PC-3 (cell line): ENCODE measurements around the gene IGFALS. TPM values are rescaled to one million over a fixed set of nuclear protein-coding genes. Genes with fewer than 3 reads are reported as not detected.

Source experiments
- ATAC-seq: fragments of 200-7000 bp; cut with Tn5 transposase; 2 replicates; pipeline ENCODE4 v1.9.1; 2020; ENCODE audit warnings: mild to moderate bottlenecking, moderate library complexity
- BruUV-seq: library from RNA; stranded (reverse); fragments of 400-500 nt; replicated peaks from 2 replicates; lab custom pipeline; 2021; lab: Mats Ljungman, UMichigan
- CTCF ChIA-PET: fragments of 300-600 bp; sonication (Branson Sonifier 250); formaldehyde crosslinking; loops from one replicate; lab custom pipeline; 2022; ENCODE audit warnings: antibody characterized with exemption; lab: Charles Lee
- POLR2A ChIA-PET: fragments of 300-600 bp; sonication (Branson Sonifier 250); formaldehyde crosslinking; loops from one replicate; lab custom pipeline; 2022; ENCODE audit warnings: antibody characterized with exemption; ENCODE audit not compliant: unreplicated experiment; lab: Charles Lee
- DNase-seq: peaks from one replicate; pipeline ENCODE4 v3.0.0-alpha.2; 2015
- H2AFZ ChIP-seq: fragments of 300-600 bp; sonication (generic); 2 replicates; pipeline ENCODE4 v1.6.0; 2016; ENCODE audit warnings: antibody characterized with exemption, low read length
- H3F3A ChIP-seq: fragments of 300-600 bp; sonication (generic); one replicate; pipeline ENCODE4 v1.6.0; 2017; ENCODE audit warnings: antibody characterized with exemption, low read length, control low read depth, mild to moderate bottlenecking; ENCODE audit not compliant: unreplicated experiment
- H3K27ac ChIP-seq: fragments of 300-600 bp; sonication (generic); 2 replicates; pipeline ENCODE4 v1.5.1; 2016; ENCODE audit warnings: mild to moderate bottlenecking, low read length
- H3K27me3 ChIP-seq: fragments of 300-600 bp; sonication (generic); 2 replicates; pipeline ENCODE4 v1.6.1; 2016; ENCODE audit warnings: low read length, mixed read lengths
- H3K36me3 ChIP-seq: fragments of 300-600 bp; sonication (generic); 2 replicates; pipeline ENCODE4 v1.6.1; 2016; ENCODE audit warnings: low read depth, mixed run types, low read length, mixed read lengths
- H3K4me1 ChIP-seq: fragments of 300-600 bp; sonication (generic); 2 replicates; pipeline ENCODE4 v1.5.1; 2016; ENCODE audit warnings: low read length; ENCODE audit not compliant: insufficient read depth
- H3K4me2 ChIP-seq: fragments of 300-600 bp; sonication (generic); 2 replicates; pipeline ENCODE4 v1.6.0; 2016; ENCODE audit warnings: low read length
- H3K4me3 ChIP-seq: fragments of 300-600 bp; sonication (generic); 2 replicates; pipeline ENCODE4 v1.5.1; 2016; ENCODE audit warnings: mild to moderate bottlenecking, low read length, mixed read lengths
- H3K79me2 ChIP-seq: fragments of 300-600 bp; sonication (generic); 2 replicates; pipeline ENCODE4 v1.6.1; 2017; ENCODE audit warnings: low read length, mixed read lengths
- H3K9ac ChIP-seq: fragments of 300-600 bp; sonication (generic); 2 replicates; pipeline ENCODE4 v1.6.0; 2016; ENCODE audit warnings: mild to moderate bottlenecking, low read length
- H3K9me2 ChIP-seq: fragments of 300-600 bp; sonication (generic); replicated peaks from 2 replicates; pipeline ENCODE4 v1.6.1; 2016; ENCODE audit warnings: mixed run types, low read length, mixed read lengths
- H3K9me3 ChIP-seq: fragments of 300-600 bp; sonication (generic); 2 replicates; pipeline ENCODE4 v1.6.1; 2016; ENCODE audit warnings: low read length, mixed read lengths
- H4K20me1 ChIP-seq: fragments of 300-600 bp; sonication (generic); 2 replicates; pipeline ENCODE4 v1.6.1; 2016; ENCODE audit warnings: low read length, mixed read lengths
- EZH2 ChIP-seq: fragments of 300-600 bp; sonication (generic); IDR thresholded peaks from one replicate; pipeline ENCODE4 v1.6.1; 2017; ENCODE audit warnings: antibody characterized with exemption, mild to moderate bottlenecking, low read length; ENCODE audit not compliant: unreplicated experiment
- EZH2phosphoT487 ChIP-seq: fragments of 300-600 bp; sonication (generic); IDR thresholded peaks from 2 replicates; pipeline ENCODE4 v1.6.1; 2018; ENCODE audit warnings: mild to moderate bottlenecking, antibody characterized with exemption, low read length, borderline replicate concordance
- intact Hi-C: fragments of 100-400 bp; cut with micrococcal nuclease; formaldehyde crosslinking; loops from 2 replicates; pipeline ENCODE4 v1.9.0; 2023
- total RNA-seq: library from RNA; depleted of rRNA; stranded (reverse); fragments of >200 nt; gene quantifications from 2 replicates; pipeline ENCODE4 v1.2.3, GENCODE V29; 2014
- TF ChIP-seq, protein P1 (sequence below): fragments of 300-600 bp; sonication (generic); conservative IDR thresholded peaks from 2 replicates; pipeline ENCODE4 v1.5.1; 2017; ENCODE audit warnings: antibody characterized with exemption, low read depth, mild to moderate bottlenecking, low read length

Gene IGFALS
- total RNA-seq, 1 experiment from 2014 or later: not detected

DNA sequence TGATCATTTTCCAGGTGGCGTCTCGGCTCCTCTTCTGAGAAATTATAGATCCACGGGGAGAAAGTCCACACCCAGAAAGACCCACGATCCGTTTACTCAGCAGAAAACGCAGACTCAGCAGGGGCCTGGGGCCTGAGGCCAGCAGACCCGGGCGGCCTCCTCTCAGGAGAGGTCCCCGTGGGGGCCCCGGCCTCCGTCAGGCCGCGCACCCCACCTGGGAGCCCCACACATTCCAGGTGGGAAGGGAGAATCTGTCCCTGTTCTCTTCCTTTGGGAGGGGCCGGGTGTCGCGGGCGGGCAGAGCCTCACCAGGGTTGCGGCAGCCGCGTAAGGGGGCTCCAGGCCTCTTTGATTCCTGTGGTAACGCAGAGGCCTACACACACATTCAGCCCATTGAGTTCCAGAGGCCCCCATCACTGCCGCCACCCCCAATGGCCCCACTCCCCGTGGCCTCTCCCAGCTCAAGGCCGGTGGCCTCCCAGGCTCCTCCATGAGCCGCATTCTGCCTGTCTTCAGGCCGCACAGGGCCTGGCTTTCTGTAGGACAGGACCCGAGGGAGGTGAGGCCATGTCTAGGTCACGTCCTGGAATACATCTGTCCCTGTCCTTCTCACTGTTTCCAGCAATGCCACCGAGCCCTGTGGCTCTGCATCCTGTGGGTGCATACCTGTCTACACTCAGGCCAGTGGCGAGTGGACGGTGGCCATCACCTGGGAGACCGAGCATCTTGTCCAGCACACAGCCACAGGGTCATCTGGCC lies 1.6 kb upstream of the IGFALS start:
- Histone ChIP-seq H3K27ac (no peak overlapping the region), H4K20me1 (no peaks in the 10 kb centered on the region), H3K4me1 (no peaks in the 10 kb centered on the region), H3K79me2 (no peaks in the 10 kb centered on the region), H3K4me2 (no peak overlapping the region), H3K9me3 (no peaks in the 10 kb centered on the region), H3F3A (no peaks in the 10 kb centered on the region), H3K36me3 (no peaks in the 10 kb centered on the region), H3K4me3 (no peak overlapping the region), H3K9me2 (no peaks in the 10 kb centered on the region), H2AFZ (no peak overlapping the region), H3K27me3 (no peaks in the 10 kb centered on the region), H3K9ac (no peak overlapping the region)
- POLR2A ChIA-PET: no interaction called here
- TF ChIP-seq, protein P1, sequence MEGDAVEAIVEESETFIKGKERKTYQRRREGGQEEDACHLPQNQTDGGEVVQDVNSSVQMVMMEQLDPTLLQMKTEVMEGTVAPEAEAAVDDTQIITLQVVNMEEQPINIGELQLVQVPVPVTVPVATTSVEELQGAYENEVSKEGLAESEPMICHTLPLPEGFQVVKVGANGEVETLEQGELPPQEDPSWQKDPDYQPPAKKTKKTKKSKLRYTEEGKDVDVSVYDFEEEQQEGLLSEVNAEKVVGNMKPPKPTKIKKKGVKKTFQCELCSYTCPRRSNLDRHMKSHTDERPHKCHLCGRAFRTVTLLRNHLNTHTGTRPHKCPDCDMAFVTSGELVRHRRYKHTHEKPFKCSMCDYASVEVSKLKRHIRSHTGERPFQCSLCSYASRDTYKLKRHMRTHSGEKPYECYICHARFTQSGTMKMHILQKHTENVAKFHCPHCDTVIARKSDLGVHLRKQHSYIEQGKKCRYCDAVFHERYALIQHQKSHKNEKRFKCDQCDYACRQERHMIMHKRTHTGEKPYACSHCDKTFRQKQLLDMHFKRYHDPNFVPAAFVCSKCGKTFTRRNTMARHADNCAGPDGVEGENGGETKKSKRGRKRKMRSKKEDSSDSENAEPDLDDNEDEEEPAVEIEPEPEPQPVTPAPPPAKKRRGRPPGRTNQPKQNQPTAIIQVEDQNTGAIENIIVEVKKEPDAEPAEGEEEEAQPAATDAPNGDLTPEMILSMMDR: no peak
- no peak for TF ChIP-seq EZH2phosphoT487
- no peak for TF ChIP-seq EZH2
- CTCF ChIA-PET: no interaction called here
- no TSS peak for BruUV-seq
- DNase-seq: no peak
- ATAC-seq: no peak
- intact Hi-C loops: no loop called here

GRCh38 chr16:1794221-1794871 lies 841 bp upstream of the IGFALS start:
- H3F3A ChIP-seq: no peaks in the 10 kb centered on the region
- H2AFZ ChIP-seq: no peak overlapping the region
- H3K9ac ChIP-seq: no peak overlapping the region
- DNase-seq (no peak), ATAC-seq (peak; percentile 15; the same call in 1 of the 2 replicates)
- no peak overlapping the region for H3K4me3 ChIP-seq
- H4K20me1 ChIP-seq: no peaks in the 10 kb centered on the region
- TF ChIP-seq EZH2 (no peak), EZH2phosphoT487 (no peak)
- TF ChIP-seq, protein P1: no peak
- no peak overlapping the region for H3K4me2 ChIP-seq
- no peaks in the 10 kb centered on the region for H3K9me3 ChIP-seq
- no peaks in the 10 kb centered on the region for H3K9me2 ChIP-seq
- H3K36me3 ChIP-seq: no peaks in the 10 kb centered on the region
- no peaks in the 10 kb centered on the region for H3K27me3 ChIP-seq
- BruUV-seq: no TSS peak
- intact Hi-C loops: no loop called here
- CTCF ChIA-PET: no interaction called here
- H3K4me1 ChIP-seq: no peaks in the 10 kb centered on the region
- H3K27ac ChIP-seq: no peak overlapping the region
- POLR2A ChIA-PET: no interaction called here
- H3K79me2 ChIP-seq: no peaks in the 10 kb centered on the region
